IPS-20b (cell line): ENCODE results near the gene FGFR3.
"Not testable (repeated sequence)": the region's sequence is repeated elsewhere in the genome, so short reads cannot be mapped to it uniquely, and the experiment has no call there.

ENCODE experiments used
- H3K27ac ChIP-seq: one replicate; pipeline ENCODE4 v1.5.1; 2013; ENCODE audit warnings: low read length
- H3K27me3 ChIP-seq: 2 replicates; pipeline ENCODE4 v1.6.1; 2013; ENCODE audit warnings: mild to moderate bottlenecking, low read length, inconsistent platforms; ENCODE audit not compliant: insufficient read depth
- H3K36me3 ChIP-seq: 2 replicates; pipeline ENCODE4 v1.6.1; 2013; ENCODE audit warnings: low read depth, mild to moderate bottlenecking, inconsistent platforms, low read length, moderate library complexity; ENCODE audit not compliant: insufficient read depth
- H3K4me1 ChIP-seq: 2 replicates; pipeline ENCODE4 v1.6.1; 2013; ENCODE audit warnings: mild to moderate bottlenecking, control low read depth, inconsistent platforms, low read length, moderate library complexity; ENCODE audit not compliant: insufficient read depth
- H3K4me3 ChIP-seq: 2 replicates; pipeline ENCODE4 v1.5.1; 2013; ENCODE audit warnings: mild to moderate bottlenecking, low read length, inconsistent platforms
- H3K9ac ChIP-seq: 2 replicates; pipeline ENCODE4 v1.6.1; 2013; ENCODE audit warnings: low read depth, mild to moderate bottlenecking, inconsistent platforms, low read length, moderate library complexity
- H3K9me3 ChIP-seq: 2 replicates; pipeline ENCODE4 v1.6.1; 2013; ENCODE audit warnings: mild to moderate bottlenecking, low read depth, low read length, inconsistent platforms; ENCODE audit not compliant: insufficient read depth

Gene FGFR3

DNA sequence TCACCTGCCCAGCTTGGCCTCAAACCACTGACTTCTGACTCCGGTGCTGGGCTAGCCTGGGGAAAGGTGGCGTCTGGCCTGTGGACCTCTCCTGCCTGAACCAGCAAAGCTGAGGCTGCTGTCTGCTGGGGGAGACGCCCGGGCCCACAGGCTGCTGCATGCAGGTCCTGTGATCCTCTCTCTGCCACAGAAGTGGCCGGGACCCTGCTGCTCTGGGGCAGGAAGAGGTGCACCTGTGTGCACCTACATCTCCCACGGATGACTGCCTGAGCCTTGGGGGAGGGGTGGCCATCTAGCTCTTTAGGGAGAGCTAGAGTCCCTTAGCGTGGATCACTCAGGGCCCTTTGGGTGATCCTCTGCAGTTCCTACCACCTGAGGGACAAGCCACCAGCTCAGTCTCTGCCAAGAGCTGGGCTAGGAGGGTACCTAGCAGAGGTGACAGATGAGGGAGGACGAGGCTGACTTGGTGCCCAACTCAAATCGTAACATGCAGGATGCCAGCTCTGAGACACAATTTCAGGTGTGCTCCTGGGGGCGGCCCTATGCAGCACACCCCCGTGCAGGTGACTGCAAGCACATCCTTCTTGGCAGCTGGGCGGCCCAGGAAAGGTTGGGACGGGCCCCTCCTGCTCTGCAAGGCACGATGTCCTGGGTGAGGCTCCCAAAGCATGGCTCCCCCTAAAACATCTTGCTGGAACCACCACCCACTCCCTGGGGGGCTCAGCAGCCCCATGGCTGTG lies 40.4 kb downstream of the FGFR3 start:
- no peaks in the 10 kb centered on the region for H3K27me3 ChIP-seq
- H3K4me3 ChIP-seq, result no peak overlapping the region
- no peak overlapping the region for H3K27ac ChIP-seq
- no peak overlapping the region for H3K9ac ChIP-seq
- H3K36me3 ChIP-seq, result peaks cover 64% of the 10 kb centered on the region
- no peaks in the 10 kb centered on the region for H3K4me1 ChIP-seq
- H3K9me3 ChIP-seq, result peaks cover 8% of the 10 kb centered on the region; the same call in 1 of the 2 replicates

GRCh38 chr4:1834047-1834775 lies 41.1 kb downstream of the FGFR3 start:
- Histone ChIP-seq H3K4me3 (no peak overlapping the region), H3K36me3 (peaks cover 69% of the 10 kb centered on the region), H3K27ac (no peak overlapping the region)

DNA sequence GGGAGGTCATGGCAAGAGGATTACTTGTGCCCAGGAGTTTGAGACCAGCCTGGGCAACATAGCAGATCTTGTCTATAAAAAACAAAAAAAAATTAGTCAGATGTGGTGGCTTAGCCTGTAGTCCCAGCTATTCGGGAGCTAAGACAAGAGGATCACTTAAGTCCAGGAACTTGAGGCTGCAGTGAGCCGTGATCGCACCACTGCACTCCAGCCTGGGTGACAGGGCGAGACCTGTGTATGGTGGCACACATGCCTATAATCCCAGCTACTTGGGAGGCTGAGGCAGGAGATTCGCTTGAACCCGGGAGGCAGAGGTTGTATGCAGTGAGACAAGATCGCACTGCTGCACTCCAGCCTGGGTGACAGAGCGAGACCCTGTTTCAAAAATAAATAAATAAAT lies 42.7 kb downstream of the FGFR3 start:
- not testable (repeated sequence) for H3K27ac ChIP-seq, H3K4me3 ChIP-seq, H3K27me3 ChIP-seq, H3K9ac ChIP-seq, H3K4me1 ChIP-seq, H3K9me3 ChIP-seq
- H3K36me3 ChIP-seq, result peaks cover 76% of the 10 kb centered on the region

More at GRCh38 chr4:1834047-1834775, 41.1 kb downstream of the FGFR3 start:
- Histone ChIP-seq H3K9ac (no peak overlapping the region), H3K27me3 (no peaks in the 10 kb centered on the region), H3K9me3 (peaks cover 7% of the 10 kb centered on the region; the same call in 1 of the 2 replicates), H3K4me1 (no peaks in the 10 kb centered on the region)

- no peaks in the 10 kb centered on the region for H3K9me3 ChIP-seq
- no peak overlapping the region for H3K9ac ChIP-seq
- no peaks in the 10 kb centered on the region for H3K4me1 ChIP-seq
- H3K27ac ChIP-seq, result no peak overlapping the region
- peaks cover 76% of the 10 kb centered on the region for H3K36me3 ChIP-seq
- H3K4me3 ChIP-seq, result no peak overlapping the region
- H3K27me3 ChIP-seq, result no peaks in the 10 kb centered on the region
These were observed 43.6 kb downstream of the FGFR3 start for GRCh38 chr4:1836650-1837049.

- no peak overlapping the region for H3K4me3 ChIP-seq
- no peaks in the 10 kb centered on the region for H3K27me3 ChIP-seq
- no peak overlapping the region for H3K27ac ChIP-seq
- H3K9me3 ChIP-seq, result no peaks in the 10 kb centered on the region
- H3K9ac ChIP-seq, result no peak overlapping the region
- H3K4me1 ChIP-seq, result no peaks in the 10 kb centered on the region
- peaks cover 72% of the 10 kb centered on the region for H3K36me3 ChIP-seq
These were observed 44.0 kb downstream of the FGFR3 start for GRCh38 chr4:1837069-1837468.

DNA sequence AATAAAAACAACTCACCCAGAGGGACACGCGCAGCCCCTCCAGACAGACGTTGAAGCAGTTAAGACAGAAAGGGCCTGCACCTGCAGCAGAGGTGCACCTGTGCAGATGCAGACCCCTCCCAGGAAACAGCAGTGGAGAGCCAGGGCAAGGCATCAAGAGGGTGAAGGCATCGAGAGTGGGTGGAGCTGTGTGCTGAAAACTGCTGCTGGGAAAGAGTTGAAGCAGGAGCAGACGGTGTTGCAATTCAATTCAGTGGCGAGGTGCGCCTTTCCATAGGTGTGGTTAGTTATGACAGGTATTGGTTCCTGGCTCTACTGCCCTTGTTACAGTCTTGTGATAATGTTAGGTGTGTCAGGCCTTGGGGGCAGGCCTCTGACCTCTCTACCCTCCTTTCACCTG lies 46.2 kb downstream of the FGFR3 start:
- Histone ChIP-seq H3K4me1 (no peaks in the 10 kb centered on the region), H3K27ac (no peak overlapping the region), H3K9me3 (no peaks in the 10 kb centered on the region), H3K4me3 (no peak overlapping the region), H3K27me3 (no peaks in the 10 kb centered on the region), H3K9ac (no peak overlapping the region), H3K36me3 (peaks cover 68% of the 10 kb centered on the region)

- no peaks in the 10 kb centered on the region for H3K9me3 ChIP-seq
- H3K27me3 ChIP-seq, result no peaks in the 10 kb centered on the region
- peaks cover 53% of the 10 kb centered on the region for H3K36me3 ChIP-seq
- no peak overlapping the region for H3K27ac ChIP-seq
- no peaks in the 10 kb centered on the region for H3K4me1 ChIP-seq
- H3K4me3 ChIP-seq, result no peak overlapping the region
- H3K9ac ChIP-seq, result no peak overlapping the region
These were observed 48.3 kb downstream of the FGFR3 start for GRCh38 chr4:1841201-1841886.

- Histone ChIP-seq H3K9ac (no peak overlapping the region), H3K36me3 (peaks cover 48% of the 10 kb centered on the region)
These were observed 48.8 kb downstream of the FGFR3 start for GRCh38 chr4:1841887-1842210.

GRCh38 chr4:1842339-1842895 lies 49.3 kb downstream of the FGFR3 start:
- H3K4me1 ChIP-seq, result no peaks in the 10 kb centered on the region
- H3K9me3 ChIP-seq, result no peaks in the 10 kb centered on the region
- peaks cover 48% of the 10 kb centered on the region for H3K36me3 ChIP-seq

More at GRCh38 chr4:1841887-1842210, 48.8 kb downstream of the FGFR3 start:
- H3K27me3 ChIP-seq, result no peaks in the 10 kb centered on the region
- no peak overlapping the region for H3K27ac ChIP-seq
- no peaks in the 10 kb centered on the region for H3K9me3 ChIP-seq
- H3K4me1 ChIP-seq, result no peaks in the 10 kb centered on the region
- H3K4me3 ChIP-seq, result no peak overlapping the region

GRCh38 chr4:1842993-1843448 lies 49.9 kb downstream of the FGFR3 start:
- H3K4me1 ChIP-seq, result no peaks in the 10 kb centered on the region
- no peaks in the 10 kb centered on the region for H3K27me3 ChIP-seq
- H3K9me3 ChIP-seq, result no peaks in the 10 kb centered on the region
- H3K4me3 ChIP-seq, result no peak overlapping the region
- H3K36me3 ChIP-seq, result peaks cover 49% of the 10 kb centered on the region
- no peak overlapping the region for H3K27ac ChIP-seq
- no peak overlapping the region for H3K9ac ChIP-seq

More at GRCh38 chr4:1842339-1842895, 49.3 kb downstream of the FGFR3 start:
- Histone ChIP-seq H3K27ac (no peak overlapping the region), H3K4me3 (no peak overlapping the region), H3K27me3 (no peaks in the 10 kb centered on the region), H3K9ac (no peak overlapping the region)

- no peak overlapping the region for H3K4me3 ChIP-seq
- no peak overlapping the region for H3K9ac ChIP-seq
- H3K27ac ChIP-seq, result no peak overlapping the region
- no peaks in the 10 kb centered on the region for H3K27me3 ChIP-seq
- H3K4me1 ChIP-seq, result no peaks in the 10 kb centered on the region
- no peaks in the 10 kb centered on the region for H3K9me3 ChIP-seq
- H3K36me3 ChIP-seq, result peaks cover 44% of the 10 kb centered on the region
These were observed 50.8 kb downstream of the FGFR3 start for GRCh38 chr4:1843852-1844251.
